ENCODE data around the gene SPARCL1. TPM values are rescaled to one million over a fixed set of nuclear protein-coding genes. Genes with fewer than 3 reads are reported as not detected.

The SPARCL1 gene
- total and polyA plus RNA-seq, 4 donors = 1.9 to 25.8 (median 13.3) TPM

DNA sequence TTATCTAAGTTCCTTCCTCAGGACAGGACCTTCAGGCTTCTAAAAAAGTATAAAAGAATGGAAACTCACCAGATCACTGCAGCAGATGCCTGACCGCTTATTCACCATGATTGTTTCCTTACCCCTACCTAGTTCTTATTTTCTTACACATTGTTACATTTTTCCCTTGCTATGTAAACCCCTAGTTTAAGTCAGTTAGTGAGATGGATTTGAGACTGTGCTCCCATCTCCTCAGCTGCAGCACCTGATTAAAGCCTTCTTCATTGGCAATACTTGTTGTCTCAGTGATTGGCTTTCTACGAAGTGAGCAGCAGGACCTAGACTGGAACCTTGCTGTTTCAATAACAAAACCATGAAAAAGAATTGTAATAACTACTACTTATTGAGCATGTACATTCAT is 4.7 kb downstream of the SPARCL1 start:
- Histone ChIP-seq H3K27ac (ENCODE audit: low read depth in 1 of 2, low read length in 2 of 2) (no peak overlapping the region), H3K4me3 (ENCODE audit: low read depth in 1 of 3, low read length in 3 of 3) (no peak overlapping the region), H3K36me3 (ENCODE audit: control insufficient read depth in 4 of 4, insufficient read depth in 3 of 4, low read depth in 1 of 4, low read length in 3 of 4) (no peaks in the 10 kb centered on the region), H3K27me3 (ENCODE audit: control insufficient read depth in 4 of 4, insufficient read depth in 4 of 4, low read length in 3 of 4) (no peaks in the 10 kb centered on the region), H3K9me3 (ENCODE audit: control insufficient read depth in 4 of 4, low read length in 3 of 4) (peaks cover 0 to 8% (median 0%) of the 10 kb centered on the region in 4 donors), H3K4me1 (ENCODE audit: control insufficient read depth in 4 of 4, insufficient read depth in 4 of 4, low read length in 3 of 4) (peaks cover 0 to 14% (median 7%) of the 10 kb centered on the region in 4 donors), H3K9ac (ENCODE audit: low read depth in 1 of 2, low read length in 2 of 2) (no peak overlapping the region)
- no peak for DNase-seq (ENCODE audit: low spot score)
- TF ChIP-seq FOXA1 (IDR thresholded peaks at IDR 0.05) (no peak), HNF4G (IDR thresholded peaks at IDR 0.05) (no peak)
- TF ChIP-seq, protein P1, sequence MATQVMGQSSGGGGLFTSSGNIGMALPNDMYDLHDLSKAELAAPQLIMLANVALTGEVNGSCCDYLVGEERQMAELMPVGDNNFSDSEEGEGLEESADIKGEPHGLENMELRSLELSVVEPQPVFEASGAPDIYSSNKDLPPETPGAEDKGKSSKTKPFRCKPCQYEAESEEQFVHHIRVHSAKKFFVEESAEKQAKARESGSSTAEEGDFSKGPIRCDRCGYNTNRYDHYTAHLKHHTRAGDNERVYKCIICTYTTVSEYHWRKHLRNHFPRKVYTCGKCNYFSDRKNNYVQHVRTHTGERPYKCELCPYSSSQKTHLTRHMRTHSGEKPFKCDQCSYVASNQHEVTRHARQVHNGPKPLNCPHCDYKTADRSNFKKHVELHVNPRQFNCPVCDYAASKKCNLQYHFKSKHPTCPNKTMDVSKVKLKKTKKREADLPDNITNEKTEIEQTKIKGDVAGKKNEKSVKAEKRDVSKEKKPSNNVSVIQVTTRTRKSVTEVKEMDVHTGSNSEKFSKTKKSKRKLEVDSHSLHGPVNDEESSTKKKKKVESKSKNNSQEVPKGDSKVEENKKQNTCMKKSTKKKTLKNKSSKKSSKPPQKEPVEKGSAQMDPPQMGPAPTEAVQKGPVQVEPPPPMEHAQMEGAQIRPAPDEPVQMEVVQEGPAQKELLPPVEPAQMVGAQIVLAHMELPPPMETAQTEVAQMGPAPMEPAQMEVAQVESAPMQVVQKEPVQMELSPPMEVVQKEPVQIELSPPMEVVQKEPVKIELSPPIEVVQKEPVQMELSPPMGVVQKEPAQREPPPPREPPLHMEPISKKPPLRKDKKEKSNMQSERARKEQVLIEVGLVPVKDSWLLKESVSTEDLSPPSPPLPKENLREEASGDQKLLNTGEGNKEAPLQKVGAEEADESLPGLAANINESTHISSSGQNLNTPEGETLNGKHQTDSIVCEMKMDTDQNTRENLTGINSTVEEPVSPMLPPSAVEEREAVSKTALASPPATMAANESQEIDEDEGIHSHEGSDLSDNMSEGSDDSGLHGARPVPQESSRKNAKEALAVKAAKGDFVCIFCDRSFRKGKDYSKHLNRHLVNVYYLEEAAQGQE (IDR thresholded peaks at IDR 0.05) = no peak
- 73% methylated on average over 2 of the region's 2 CpGs for WGBS

DNA sequence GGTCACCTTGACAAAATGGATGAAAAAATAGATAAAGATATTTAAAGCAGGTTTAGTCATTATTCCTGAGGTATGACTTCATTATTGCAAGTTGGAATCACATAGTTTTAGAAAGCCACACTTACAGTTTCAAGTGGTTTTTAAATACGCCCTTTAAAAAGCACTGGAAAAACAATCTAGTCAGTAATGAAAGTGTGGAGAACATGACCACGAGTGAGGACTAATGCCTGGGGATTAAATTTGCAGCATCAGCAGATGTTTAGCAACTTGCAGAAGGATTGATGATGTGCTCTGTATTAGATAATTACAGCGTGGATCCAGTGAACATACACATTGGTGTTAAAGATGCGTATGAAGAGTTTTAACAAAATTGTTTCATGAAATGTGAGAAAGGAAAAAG is 5.9 kb downstream of the SPARCL1 start:
- H3K4me1 ChIP-seq (ENCODE audit: control insufficient read depth in 4 of 4, insufficient read depth in 4 of 4, low read length in 3 of 4) = peaks cover 0 to 14% (median 7%) of the 10 kb centered on the region in 4 donors
- no peak for DNase-seq (ENCODE audit: low spot score)
- 89% methylated on average over 4 of the region's 4 CpGs for WGBS

DNA sequence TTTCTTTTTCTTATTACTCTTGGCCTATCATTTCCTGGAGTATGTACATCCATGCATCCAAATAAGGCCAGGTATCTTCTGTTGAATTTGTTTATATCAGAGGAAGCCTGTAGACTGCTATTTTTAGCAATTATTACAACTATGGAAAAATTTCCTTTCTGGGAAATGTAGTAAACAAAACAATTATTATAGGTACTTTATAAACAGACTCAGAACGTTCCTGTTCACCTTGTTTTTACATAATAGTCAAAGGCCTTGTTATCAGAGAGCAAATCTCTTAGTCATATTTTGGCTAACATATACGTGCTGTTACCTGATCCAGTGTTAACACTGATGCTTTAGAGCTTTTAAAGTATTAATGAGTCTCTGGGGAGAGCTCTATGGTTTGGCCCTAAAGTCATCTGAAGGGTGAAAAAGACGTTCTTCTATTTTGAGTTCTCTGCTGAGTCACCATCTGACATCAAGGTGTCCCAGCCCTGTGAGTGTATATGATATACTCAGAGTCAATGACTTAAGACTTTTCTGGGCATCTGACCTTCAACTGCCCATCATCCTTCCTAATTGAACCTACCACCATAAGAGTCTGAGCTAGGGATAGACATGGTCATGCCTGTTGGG is 7.3 kb downstream of the SPARCL1 start:
- Histone ChIP-seq H3K4me1 (ENCODE audit: control insufficient read depth in 4 of 4, insufficient read depth in 4 of 4, low read length in 3 of 4) (peaks cover 0 to 6% (median 2%) of the 10 kb centered on the region in 4 donors), H3K9ac (ENCODE audit: low read depth in 1 of 2, low read length in 2 of 2) (no peak overlapping the region), H3K27me3 (ENCODE audit: control insufficient read depth in 4 of 4, insufficient read depth in 4 of 4, low read length in 3 of 4) (no peaks in the 10 kb centered on the region), H3K9me3 (ENCODE audit: control insufficient read depth in 4 of 4, low read length in 3 of 4) (peaks cover 0 to 8% (median 0%) of the 10 kb centered on the region in 4 donors), H3K4me3 (ENCODE audit: low read depth in 1 of 3, low read length in 3 of 3) (no peak overlapping the region), H3K27ac (ENCODE audit: low read depth in 1 of 2, low read length in 2 of 2) (no peak overlapping the region), H3K36me3 (ENCODE audit: control insufficient read depth in 4 of 4, insufficient read depth in 3 of 4, low read depth in 1 of 4, low read length in 3 of 4) (no peaks in the 10 kb centered on the region)
- TF ChIP-seq FOXA2 (IDR thresholded peaks at IDR 0.05) = no peak
- TF ChIP-seq EGR1 (IDR thresholded peaks at IDR 0.05; ENCODE audit: low read depth in 2 of 2) = no peak
- WGBS = 70% methylated on average over 3 of the region's 3 CpGs
- DNase-seq (ENCODE audit: low spot score) = no peak

More for the DNA sequence above, 5.9 kb downstream of the SPARCL1 start:
- H3K4me3 ChIP-seq (ENCODE audit: low read depth in 1 of 3, low read length in 3 of 3) = no peak overlapping the region
- TF ChIP-seq SP1 (IDR thresholded peaks at IDR 0.05) = no peak
- TF ChIP-seq RXRA (IDR thresholded peaks at IDR 0.05) = no peak
- TF ChIP-seq RAD21 (IDR thresholded peaks at IDR 0.05) = no peak
- no peak overlapping the region for H3K9ac ChIP-seq (ENCODE audit: low read depth in 1 of 2, low read length in 2 of 2)
- peaks cover 0 to 8% (median 0%) of the 10 kb centered on the region in 4 donors for H3K9me3 ChIP-seq (ENCODE audit: control insufficient read depth in 4 of 4, low read length in 3 of 4)
- no peaks in the 10 kb centered on the region for H3K36me3 ChIP-seq (ENCODE audit: control insufficient read depth in 4 of 4, insufficient read depth in 3 of 4, low read depth in 1 of 4, low read length in 3 of 4)
- no peak overlapping the region for H3K27ac ChIP-seq (ENCODE audit: low read depth in 1 of 2, low read length in 2 of 2)
- H3K27me3 ChIP-seq (ENCODE audit: control insufficient read depth in 4 of 4, insufficient read depth in 4 of 4, low read length in 3 of 4) = no peaks in the 10 kb centered on the region

DNA sequence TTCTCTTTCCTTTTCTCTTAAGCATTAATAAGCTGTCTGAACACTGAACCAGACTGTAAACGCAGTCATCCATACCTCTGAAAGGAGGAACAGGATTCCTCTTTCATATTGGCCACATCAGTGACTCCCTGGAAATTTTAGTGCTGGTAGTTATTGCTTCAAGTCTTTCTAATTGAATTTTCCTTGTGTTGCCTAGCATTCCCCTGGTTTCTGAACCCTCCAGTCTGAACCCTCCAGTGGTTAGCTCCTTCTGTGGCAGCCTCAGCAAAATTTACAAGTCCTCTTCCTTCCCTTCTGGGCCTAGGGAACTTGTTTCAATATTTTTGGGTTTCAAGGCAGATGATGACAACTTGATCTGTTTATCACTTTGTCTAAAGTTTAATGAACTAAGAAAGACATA is 7.9 kb downstream of the SPARCL1 start:
- no peak overlapping the region for H3K4me3 ChIP-seq (ENCODE audit: low read depth in 1 of 3, low read length in 3 of 3)
- no peak for DNase-seq (ENCODE audit: low spot score)
- H3K27ac ChIP-seq (ENCODE audit: low read depth in 1 of 2, low read length in 2 of 2) = no peak overlapping the region
- peaks cover 0 to 6% (median 2%) of the 10 kb centered on the region in 4 donors for H3K4me1 ChIP-seq (ENCODE audit: control insufficient read depth in 4 of 4, insufficient read depth in 4 of 4, low read length in 3 of 4)
- 94% methylated on average over 1 of the region's 1 CpG for WGBS
- H3K9me3 ChIP-seq (ENCODE audit: control insufficient read depth in 4 of 4, low read length in 3 of 4) = peaks cover 0 to 8% (median 0%) of the 10 kb centered on the region in 4 donors
- no peaks in the 10 kb centered on the region for H3K36me3 ChIP-seq (ENCODE audit: control insufficient read depth in 4 of 4, insufficient read depth in 3 of 4, low read depth in 1 of 4, low read length in 3 of 4)
- H3K9ac ChIP-seq (ENCODE audit: low read depth in 1 of 2, low read length in 2 of 2) = no peak overlapping the region
- H3K27me3 ChIP-seq (ENCODE audit: control insufficient read depth in 4 of 4, insufficient read depth in 4 of 4, low read length in 3 of 4) = no peaks in the 10 kb centered on the region
- TF ChIP-seq FOXA2 (IDR thresholded peaks at IDR 0.05) (no peak), YY1 (IDR thresholded peaks at IDR 0.05) (no peak), FOXA1 (IDR thresholded peaks at IDR 0.05) (no peak), EGR1 (IDR thresholded peaks at IDR 0.05; ENCODE audit: low read depth in 2 of 2) (no peak), HNF4A (conservative IDR thresholded peaks at IDR 0.05) (no peak), RAD21 (IDR thresholded peaks at IDR 0.05) (no peak), RXRA (IDR thresholded peaks at IDR 0.05) (no peak), GABPA (IDR thresholded peaks at IDR 0.05 in 1 of 2, conservative IDR thresholded peaks at IDR 0.05 in 1 of 2) (no peak), SP1 (IDR thresholded peaks at IDR 0.05) (no peak), NR2F2 (IDR thresholded peaks at IDR 0.05) (no peak)
- TF ChIP-seq, protein P2, sequence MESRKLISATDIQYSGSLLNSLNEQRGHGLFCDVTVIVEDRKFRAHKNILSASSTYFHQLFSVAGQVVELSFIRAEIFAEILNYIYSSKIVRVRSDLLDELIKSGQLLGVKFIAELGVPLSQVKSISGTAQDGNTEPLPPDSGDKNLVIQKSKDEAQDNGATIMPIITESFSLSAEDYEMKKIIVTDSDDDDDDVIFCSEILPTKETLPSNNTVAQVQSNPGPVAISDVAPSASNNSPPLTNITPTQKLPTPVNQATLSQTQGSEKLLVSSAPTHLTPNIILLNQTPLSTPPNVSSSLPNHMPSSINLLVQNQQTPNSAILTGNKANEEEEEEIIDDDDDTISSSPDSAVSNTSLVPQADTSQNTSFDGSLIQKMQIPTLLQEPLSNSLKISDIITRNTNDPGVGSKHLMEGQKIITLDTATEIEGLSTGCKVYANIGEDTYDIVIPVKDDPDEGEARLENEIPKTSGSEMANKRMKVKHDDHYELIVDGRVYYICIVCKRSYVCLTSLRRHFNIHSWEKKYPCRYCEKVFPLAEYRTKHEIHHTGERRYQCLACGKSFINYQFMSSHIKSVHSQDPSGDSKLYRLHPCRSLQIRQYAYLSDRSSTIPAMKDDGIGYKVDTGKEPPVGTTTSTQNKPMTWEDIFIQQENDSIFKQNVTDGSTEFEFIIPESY (IDR thresholded peaks at IDR 0.05) = no peak
- TF ChIP-seq, protein P3, sequence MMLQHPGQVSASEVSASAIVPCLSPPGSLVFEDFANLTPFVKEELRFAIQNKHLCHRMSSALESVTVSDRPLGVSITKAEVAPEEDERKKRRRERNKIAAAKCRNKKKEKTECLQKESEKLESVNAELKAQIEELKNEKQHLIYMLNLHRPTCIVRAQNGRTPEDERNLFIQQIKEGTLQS (IDR thresholded peaks at IDR 0.05) = no peak
- TF ChIP-seq, protein P4, sequence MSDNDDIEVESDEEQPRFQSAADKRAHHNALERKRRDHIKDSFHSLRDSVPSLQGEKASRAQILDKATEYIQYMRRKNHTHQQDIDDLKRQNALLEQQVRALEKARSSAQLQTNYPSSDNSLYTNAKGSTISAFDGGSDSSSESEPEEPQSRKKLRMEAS (IDR thresholded peaks at IDR 0.05) = no peak

All from liver (tissue), 9 donors.